ENCODE data around the gene FRMD4A.
"Not testable (repeated sequence)": the region's sequence is repeated elsewhere in the genome, so short reads cannot be mapped to it uniquely, and the experiment has no call there.

Gene FRMD4A

GRCh38 chr10:13970236-13970956 is 360.3 kb downstream of the FRMD4A start:
- DNase-seq: no peak

DNA sequence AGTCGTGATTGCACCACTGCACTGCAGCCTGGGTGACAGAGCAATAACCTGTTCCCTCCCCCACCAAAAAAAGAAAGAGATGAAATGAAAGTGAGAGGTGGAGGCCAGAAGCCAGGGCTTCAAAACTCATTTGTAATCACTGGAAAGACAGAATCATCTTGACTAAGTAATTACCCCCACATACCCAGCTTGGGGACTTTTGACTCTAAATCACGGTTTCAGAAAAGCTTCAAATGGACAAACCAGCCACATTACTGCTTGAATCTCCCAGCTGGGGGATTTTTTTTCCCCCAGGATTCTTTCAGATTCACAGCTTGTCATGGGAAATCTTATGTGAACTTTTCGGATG is 361.0 kb downstream of the FRMD4A start:
- no peak for DNase-seq

DNA sequence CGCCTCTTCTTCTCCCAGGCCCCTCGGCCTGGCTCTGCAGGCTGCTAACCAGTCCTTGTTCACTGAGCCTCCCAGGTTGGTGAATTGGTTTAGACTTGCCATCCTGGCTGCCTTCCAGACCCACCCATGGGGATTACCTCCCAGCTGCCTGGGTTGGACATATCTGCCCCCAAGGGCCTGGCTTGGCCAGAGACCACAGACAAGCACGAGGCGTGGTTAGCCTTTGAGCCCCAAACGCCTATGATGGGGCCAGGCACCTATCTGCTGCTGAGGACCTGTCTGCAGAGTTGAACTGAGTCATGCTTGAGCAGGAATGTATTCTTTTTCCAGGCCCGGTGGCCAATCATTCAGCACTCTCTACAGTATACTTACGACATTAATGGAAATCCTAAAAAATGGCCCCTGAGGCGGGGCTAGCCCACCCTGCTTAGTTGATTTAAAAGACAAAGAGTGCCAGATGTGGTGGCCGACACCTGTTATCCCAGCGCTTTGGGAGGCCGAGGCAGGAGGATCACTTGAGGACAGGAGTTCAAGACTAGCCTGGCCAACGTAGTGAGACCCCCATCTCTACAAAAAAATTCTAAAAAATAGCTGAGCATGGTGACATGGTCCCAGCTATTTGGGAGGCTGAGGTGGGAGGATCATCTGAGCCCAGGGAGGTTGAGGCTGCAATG is 361.5 kb downstream of the FRMD4A start:
- no peak for DNase-seq

DNA sequence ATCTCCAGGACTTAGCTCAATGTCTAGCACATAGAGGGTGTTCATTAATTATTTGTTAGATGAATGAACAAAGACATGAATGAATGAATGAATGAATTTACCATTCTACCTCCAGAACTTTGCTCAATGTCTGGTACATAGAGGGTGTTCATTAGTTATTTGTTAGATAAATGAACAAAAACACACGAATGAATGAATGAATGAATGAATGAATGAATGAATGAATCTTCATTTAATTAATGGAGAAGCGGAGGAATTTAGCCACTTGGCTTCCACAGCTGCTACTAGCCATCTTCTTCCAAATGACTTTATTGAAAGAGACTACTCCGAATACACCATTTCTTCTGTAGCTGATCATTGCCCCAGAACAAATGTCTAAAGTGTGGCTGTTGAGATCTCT is 368.9 kb downstream of the FRMD4A start:
- no peak for DNase-seq

GRCh38 chr10:13961097-13961496 is 369.6 kb downstream of the FRMD4A start:
- DNase-seq: peak; percentile 19

- no peak for DNase-seq
Observed at GRCh38 chr10:13960603-13961002, 370.1 kb downstream of the FRMD4A start.

GRCh38 chr10:13959443-13960359 is 371.0 kb downstream of the FRMD4A start:
- DNase-seq: no peak

- DNase-seq: no peak
Observed at GRCh38 chr10:13957856-13958255, 372.9 kb downstream of the FRMD4A start.

DNA sequence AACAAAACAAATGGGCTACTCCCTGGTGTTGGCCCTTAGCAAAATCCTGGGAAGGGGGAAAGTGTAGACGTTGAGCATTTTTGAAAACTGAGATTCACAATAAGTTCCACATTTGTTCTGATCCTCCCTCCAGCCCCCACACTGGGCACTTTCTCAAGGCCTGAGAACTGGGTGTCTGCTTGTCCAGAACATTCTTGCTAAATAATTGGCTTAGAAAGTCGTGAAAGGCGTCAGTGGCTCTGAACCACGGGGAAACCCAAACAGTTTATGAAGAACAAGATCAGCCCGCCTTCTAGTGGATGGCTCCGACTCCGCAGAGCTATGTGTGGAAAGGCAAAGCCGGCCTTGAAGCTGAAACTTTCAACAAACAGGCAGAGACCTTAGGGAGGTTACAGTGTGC is 373.9 kb downstream of the FRMD4A start:
- no peak for DNase-seq

DNA sequence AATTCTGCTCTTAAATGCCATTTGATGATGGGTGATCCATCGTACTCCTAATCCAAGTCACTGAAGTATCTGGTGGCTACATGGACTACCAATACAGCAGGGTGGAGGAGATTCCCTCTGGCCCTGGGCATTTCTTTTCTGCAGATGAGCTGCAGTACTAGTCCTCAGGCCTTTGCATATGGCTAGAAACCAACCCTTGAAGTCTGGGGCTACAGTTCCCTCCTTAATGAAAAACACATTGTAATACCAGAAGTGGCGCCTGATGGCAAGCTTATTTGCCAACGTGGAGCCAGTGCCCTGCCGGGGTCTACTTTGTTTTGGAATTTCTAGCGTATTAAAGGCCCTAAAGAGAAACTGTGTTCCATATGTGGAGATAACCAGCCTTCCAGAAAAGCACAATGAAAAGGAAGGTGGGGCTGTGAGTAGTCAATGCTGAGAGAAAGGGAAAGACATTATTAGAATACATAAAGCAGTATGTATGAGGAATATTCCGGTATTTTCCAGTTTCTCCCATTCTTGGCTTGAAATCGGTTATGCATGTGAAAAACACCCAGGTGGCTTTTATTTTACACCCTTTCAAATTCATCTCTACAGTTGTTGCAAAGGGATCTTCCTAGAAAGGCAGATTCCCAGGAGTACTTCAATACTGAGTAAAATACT is 375.2 kb downstream of the FRMD4A start:
- no peak for DNase-seq

- not testable (repeated sequence) for DNase-seq
Observed at GRCh38 chr10:13954195-13954594, 376.5 kb downstream of the FRMD4A start.

- no peak for DNase-seq
Observed at GRCh38 chr10:13953371-13953770, 377.4 kb downstream of the FRMD4A start.

DNA sequence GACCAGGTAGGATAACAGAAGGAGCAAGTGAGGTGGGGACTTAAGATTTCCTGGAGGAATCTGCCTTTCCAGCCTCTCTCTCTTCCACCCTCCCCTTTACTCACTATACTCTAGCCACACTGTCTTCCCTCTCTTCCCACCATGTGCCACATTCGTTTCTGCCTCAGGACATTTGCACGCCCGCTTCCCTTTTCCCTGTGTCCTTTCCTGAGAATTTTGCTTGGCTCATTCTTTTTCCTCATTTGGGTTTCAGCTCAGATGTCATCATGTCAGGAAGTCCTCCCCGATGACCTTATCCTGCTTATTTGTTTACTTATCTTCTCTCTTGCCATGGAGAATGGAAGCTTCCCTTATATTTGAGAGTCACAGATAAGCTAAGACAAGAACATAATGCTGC is 380.2 kb downstream of the FRMD4A start:
- no peak for DNase-seq

DNA sequence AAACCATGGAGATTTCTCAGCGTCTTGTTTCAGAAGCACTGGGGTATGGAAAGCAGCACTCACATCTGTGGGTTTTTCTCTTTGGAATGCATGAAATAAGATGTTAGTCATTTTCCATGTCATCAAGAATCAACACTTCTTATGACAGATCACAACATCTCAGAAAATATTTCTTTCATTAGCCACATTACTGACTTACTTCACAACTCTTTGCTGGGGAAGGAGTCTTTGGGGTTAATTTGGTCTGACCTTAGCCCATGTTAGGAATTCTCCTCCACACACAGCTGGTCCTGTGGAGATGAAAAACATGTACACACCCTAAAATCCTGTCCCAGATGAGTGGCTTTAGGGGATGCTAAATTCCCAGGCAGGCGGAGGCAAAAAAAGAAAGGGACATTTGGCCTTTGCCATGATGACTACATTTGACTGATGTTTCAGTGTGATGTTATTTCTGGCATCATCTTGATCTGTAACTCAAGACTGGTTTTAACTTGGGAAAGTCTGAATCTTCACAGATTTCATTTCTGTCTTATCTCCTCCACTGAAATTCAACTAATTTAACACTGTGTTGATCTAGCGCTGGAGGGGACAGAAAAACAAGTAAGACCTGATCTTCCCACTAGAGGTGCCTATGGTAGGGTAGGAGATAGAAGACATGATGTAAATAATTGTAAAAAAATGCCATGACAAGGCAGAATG is 380.7 kb downstream of the FRMD4A start:
- no peak for DNase-seq

GRCh38 chr10:13946209-13946460 is 384.6 kb downstream of the FRMD4A start:
- no peak for DNase-seq

DNA sequence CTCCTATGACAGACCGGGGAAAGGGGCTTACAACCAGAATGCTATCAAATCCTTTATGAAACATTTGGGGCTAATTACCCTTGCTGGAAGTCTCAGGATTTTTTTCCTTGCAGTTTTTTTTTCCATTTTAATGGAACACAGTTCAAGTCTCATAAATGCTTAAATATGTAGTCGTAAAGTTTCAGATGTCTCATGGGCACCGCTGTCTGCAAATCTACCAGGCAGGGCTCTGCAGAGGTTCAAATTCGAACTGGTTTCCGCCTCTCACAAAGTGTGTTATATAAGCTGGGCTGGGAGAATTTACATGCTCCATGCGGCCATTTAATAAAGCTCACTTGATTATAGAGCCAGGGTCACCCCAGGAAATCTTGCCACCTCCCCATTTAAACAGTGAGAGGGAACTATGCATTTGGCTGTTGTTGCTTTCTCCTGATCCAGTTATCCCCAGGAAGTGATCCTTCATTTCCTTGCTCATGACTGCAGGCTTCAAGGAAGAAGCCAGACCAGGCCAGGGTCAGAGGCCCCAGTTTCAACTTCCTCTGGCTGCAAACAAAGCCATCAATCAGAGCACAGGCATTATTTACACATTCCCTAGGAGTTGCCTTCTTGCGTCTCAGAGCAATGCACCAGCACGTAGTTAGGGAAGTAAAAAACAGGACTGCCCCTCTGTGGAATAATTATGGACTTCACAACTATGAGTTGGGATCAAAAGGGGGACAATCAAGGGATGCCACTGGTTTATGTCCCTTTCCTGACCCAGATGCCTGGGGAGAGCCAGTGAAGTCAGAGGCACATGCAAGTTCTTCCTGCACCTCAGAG is 385.1 kb downstream of the FRMD4A start:
- DNase-seq: no peak

DNA sequence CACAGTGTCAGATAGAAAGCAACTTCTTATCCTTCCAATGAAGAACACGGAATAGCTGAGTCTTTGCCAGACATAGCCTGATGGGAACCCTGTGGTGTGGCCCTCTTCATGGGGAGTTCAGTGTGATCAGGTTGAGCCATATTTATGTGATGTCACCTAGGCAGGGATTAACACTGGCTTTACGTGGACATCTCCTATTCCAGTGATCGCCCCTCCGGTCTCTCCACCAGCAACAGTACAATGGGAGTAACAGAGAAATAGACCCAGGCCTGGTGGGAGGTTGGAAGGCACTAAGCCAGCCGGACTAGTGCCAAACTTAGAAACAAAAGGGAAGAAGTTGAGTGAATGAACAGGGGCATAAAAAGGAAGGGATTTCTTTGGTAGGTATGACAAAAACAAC is 385.9 kb downstream of the FRMD4A start:
- no peak for DNase-seq

DNA sequence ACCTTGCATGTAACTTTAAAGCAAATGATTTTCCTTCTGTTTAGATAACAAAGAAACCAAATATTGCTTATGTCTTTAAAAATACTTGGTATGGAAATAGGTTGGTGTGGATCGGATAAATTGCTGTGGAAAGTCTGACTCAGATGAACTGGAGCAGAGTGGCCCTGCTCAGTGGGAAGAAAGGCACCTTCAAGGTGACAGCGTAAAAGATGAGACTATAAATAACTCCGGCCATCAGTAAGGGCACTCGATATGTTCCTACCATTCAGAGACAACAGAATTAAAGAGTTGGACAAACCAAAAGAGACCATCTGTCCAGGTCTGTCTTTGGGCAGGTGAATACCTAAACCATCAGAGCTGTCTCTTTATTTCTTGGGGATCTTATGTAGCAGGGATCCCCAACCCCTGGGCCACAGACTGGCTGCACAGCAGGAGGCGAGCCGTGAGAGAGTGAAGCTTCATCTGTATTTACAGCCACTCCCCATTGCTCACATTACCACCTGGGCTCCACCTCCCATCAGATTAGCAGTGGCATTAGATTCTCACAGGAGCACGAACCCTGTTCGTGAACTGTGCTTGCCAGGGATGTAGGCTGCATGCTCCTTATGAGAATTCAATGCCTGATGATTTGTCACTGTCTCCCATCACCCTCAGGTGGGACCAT is 386.9 kb downstream of the FRMD4A start:
- no peak for DNase-seq

- DNase-seq: no peak
Observed at GRCh38 chr10:13942035-13942434, 388.7 kb downstream of the FRMD4A start.

DNA sequence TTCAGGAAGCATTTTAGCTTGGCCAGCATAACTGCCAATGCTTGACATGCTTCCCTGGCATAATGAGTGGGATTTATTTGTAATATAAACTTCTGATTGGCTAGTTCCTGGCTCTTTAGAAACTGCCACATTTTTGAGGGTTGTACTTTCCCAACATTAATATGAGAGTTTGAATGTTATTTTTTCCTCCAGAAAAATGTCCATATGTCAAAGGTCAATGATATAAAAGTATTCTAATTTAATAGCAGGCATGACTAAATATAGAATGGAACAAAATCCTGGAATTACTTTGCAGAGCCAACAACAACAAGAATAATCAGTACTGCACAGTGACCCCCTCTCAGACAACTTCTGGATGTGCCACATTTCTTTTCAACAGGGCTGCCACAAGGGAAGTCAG is 391.3 kb downstream of the FRMD4A start:
- no peak for DNase-seq

DNA sequence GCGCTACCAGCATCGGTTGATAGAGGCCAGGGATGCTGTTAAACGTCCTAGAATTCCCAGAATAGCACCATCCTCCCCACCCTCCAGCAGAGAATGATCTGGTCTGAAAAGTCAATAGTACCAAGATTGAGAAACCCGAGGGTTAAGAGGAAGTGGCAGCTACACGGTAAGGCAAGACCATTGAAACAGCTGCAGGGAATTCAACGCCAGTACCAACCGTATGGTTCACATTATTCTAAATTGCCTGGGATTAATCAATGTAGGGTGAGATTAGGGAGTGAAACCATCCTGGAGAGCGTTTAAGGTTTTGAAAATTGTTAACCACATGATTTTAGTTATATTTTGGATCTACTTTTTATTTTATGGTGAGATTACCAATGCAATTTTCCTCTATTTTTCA is 391.8 kb downstream of the FRMD4A start:
- DNase-seq: no peak

Data from DMS 273 treated with DMSO at 0.1 percent for 48 hours (cell line).